BJ (cell line): ENCODE data around the gene ORM1. TPM values are rescaled to one million over a fixed set of nuclear protein-coding genes. Genes with fewer than 3 reads are reported as not detected.

Experiments
- CTCF ChIA-PET: fragments of 350-600 bp; formaldehyde crosslinking; extraction: SDS; loops from one replicate; lab custom pipeline; 2021; ENCODE audit warnings: antibody characterized with exemption, inconsistent platforms; lab: Yijun Ruan, JAX
- POLR2A ChIA-PET: fragments of 300-600 bp; sonication (Branson Sonifier 250); formaldehyde crosslinking; extraction: SDS; loops from one replicate; lab custom pipeline; 2021; ENCODE audit warnings: antibody characterized with exemption; lab: Charles Lee
- DNase-seq: peaks from one replicate; pipeline ENCODE4 v3.0.0-alpha.2; 2011; ENCODE audit warnings: low read depth
- H3K27me3 ChIP-seq: 2 replicates; pipeline ENCODE4 v1.6.0; 2011; ENCODE audit warnings: low read length; ENCODE audit not compliant: control insufficient read depth, insufficient read depth
- H3K36me3 ChIP-seq: 2 replicates; pipeline ENCODE4 v1.5.1; 2011; ENCODE audit warnings: low read length; ENCODE audit not compliant: control insufficient read depth, insufficient read depth
- H3K4me3 ChIP-seq: 2 replicates; pipeline ENCODE4 v1.5.1; 2011; ENCODE audit warnings: low read depth, mild to moderate bottlenecking, control low read depth, low read length
- CTCF ChIP-seq: IDR thresholded peaks from 2 replicates; pipeline ENCODE4 v1.5.1; 2011; ENCODE audit warnings: low read depth, mild to moderate bottlenecking, control low read depth, inconsistent platforms, low read length, moderate library complexity; ENCODE audit not compliant: insufficient read depth
- polyA plus RNA-seq: library from polyadenylated mRNA; depleted of rRNA; stranded (reverse); fragments of >200 nt; gene quantifications from 2 replicates; pipeline ENCODE4 v1.2.3, GENCODE V29; 2011

The ORM1 gene
- polyA plus RNA-seq, 1 experiment = not detected

GRCh38 chr9:114371343-114371944 is 48.5 kb downstream of the ORM1 start:
- CTCF ChIA-PET = interaction anchor here (1.1 to 1.4 kb wide), 3 partner anchors 16 to 34 kb away, joined by 3 to 8 read pairs (median 4); partner anchors contain the start of gene AKNA
- POLR2A ChIA-PET = no interaction called here
- TF ChIP-seq CTCF = no peak
- no peak for DNase-seq
- Histone ChIP-seq H3K4me3 (no peak overlapping the region), H3K27me3 (no peaks in the 10 kb centered on the region), H3K36me3 (peaks cover 20% of the 10 kb centered on the region)

- ChIA-PET POLR2A (no interaction called here), CTCF (interaction anchor here (0.8 to 1.4 kb wide), 3 partner anchors 9 to 33 kb away, joined by 3 to 8 read pairs (median 4); partner anchors contain the start of gene AKNA)
- DNase-seq = no peak
- H3K4me3 ChIP-seq = no peak overlapping the region
- no peaks in the 10 kb centered on the region for H3K27me3 ChIP-seq
- no peak for TF ChIP-seq CTCF
- H3K36me3 ChIP-seq = peaks cover 24% of the 10 kb centered on the region
Observed at GRCh38 chr9:114371973-114372917, 49.3 kb downstream of the ORM1 start.

GRCh38 chr9:114372921-114373448 is 50.1 kb downstream of the ORM1 start:
- TF ChIP-seq CTCF = no peak
- ChIA-PET POLR2A (no interaction called here), CTCF (no interaction called here)
- no peaks in the 10 kb centered on the region for H3K27me3 ChIP-seq
- H3K36me3 ChIP-seq = peaks cover 23% of the 10 kb centered on the region
- H3K4me3 ChIP-seq = no peak overlapping the region
- DNase-seq = no peak

- peaks cover 26% of the 10 kb centered on the region for H3K36me3 ChIP-seq
- no peak for DNase-seq
- no peaks in the 10 kb centered on the region for H3K27me3 ChIP-seq
- ChIA-PET POLR2A (no interaction called here), CTCF (no interaction called here)
- no peak for TF ChIP-seq CTCF
- H3K4me3 ChIP-seq = no peak overlapping the region
Observed at GRCh38 chr9:114373960-114374730, 51.2 kb downstream of the ORM1 start.
